ENCODE results near the gene LDAF1.

The LDAF1 gene

GRCh38 chr16:21224800-21225199, 66.3 kb downstream of the LDAF1 start:
- no peak for TF ChIP-seq CTCF (IDR thresholded peaks at IDR 0.05)

GRCh38 chr16:21226749-21227148, 68.3 kb downstream of the LDAF1 start:
- TF ChIP-seq CTCF (IDR thresholded peaks at IDR 0.05): no peak

- TF ChIP-seq CTCF (IDR thresholded peaks at IDR 0.05): no peak
These were observed 69.4 kb downstream of the LDAF1 start for GRCh38 chr16:21227866-21228265.

- TF ChIP-seq CTCF (IDR thresholded peaks at IDR 0.05): no peak
These were observed 69.9 kb downstream of the LDAF1 start for GRCh38 chr16:21228361-21228872.
